HG03159 (cell line): ENCODE measurements around the gene FAM110A.
"Not testable (repeated sequence)": the region's sequence is repeated elsewhere in the genome, so short reads cannot be mapped to it uniquely, and the experiment has no call there.

Experiments used
- ATAC-seq: cut with Tn5 transposase; IDR thresholded peaks from one replicate; pipeline ENCODE4 v1.9.1; 2021; ENCODE audit warnings: mild to moderate bottlenecking, moderate library complexity; ENCODE audit not compliant: unreplicated experiment

FAM110A gene

DNA sequence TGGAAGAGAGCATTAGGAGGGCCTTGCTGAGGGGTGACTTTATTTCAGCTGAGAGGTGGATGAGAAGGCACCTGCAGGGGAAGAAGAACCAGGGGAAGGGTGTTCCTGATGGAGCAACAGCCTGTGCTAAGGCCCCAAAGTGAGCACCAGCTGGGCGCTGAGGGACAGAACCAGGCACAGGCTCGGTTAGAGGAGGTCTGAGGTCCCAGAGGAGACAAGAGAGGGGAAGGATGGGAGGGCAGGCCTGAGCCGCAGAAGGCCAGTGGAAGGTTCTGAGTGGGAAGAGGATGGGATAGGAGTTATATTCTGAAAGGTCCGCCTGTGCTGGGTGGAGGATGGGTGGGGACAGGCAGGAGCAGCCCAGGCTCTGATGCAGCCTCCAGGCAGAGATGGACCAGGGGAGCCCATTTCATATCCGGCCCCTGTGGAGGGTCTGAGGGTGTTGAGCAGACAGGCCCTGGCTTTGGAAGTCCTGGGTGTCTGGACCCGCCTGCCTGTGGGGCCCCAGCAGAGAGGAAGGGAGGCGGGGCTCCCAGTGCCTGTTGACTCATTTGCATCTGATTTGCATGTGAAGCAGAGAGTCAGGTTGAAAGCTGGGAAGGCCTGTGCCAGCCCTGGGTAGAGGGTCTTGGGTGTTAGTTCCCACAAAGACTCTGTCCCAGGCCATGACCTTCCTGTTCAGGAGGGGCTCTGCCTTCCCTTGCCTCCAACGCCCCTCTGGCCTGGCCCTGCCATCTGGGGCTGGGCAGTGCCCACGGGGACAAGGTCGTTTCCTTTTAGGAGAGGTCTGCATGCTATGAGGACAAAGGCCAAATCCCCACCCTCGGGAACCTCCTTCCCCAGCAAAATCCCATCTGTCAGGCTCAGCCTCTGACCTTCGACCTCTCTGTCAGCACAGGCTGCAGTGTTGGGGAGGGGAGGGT, 10.6 kb upstream of the FAM110A start:
- no peak for ATAC-seq

DNA sequence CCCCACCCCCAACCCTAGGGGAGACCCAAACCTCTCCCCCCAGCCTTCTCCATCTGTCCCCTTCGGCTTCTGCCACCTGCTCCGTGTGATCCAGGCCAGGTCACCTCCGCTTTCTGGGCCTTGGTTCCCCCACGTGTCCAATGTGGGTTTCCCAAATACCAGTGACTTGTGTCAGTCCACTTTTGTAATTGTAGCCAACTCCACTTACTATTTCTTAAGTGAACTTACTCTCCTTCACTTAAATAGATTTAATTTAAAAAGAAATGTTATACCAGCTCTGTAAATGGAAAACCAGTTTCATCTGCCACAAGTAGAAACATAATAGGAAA, 10.0 kb upstream of the FAM110A start:
- no peak for ATAC-seq

DNA sequence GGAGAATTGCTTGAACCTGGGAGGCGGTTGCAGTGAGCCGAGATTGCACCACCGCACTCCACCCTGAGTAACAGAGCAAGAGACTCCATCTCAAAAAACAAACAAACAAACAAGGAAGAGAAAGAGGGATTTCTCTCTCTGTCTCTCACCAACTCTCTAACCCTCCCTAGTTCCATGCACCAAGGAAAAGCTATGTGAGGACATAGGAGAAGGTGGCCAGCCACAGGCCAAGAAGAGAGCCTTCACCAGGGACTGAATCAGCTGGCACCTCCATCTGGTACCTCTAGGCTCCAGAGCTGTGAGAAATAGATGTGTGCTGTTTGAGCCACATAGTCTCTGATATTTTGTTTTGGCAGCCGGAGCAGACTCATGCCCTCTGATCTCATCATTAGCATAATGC, 9.0 kb upstream of the FAM110A start:
- no peak for ATAC-seq

GRCh38 chr20:824916-825315, 8.6 kb upstream of the FAM110A start:
- no peak for ATAC-seq

- no peak for ATAC-seq
Measured at GRCh38 chr20:825710-826421, 7.6 kb upstream of the FAM110A start.

DNA sequence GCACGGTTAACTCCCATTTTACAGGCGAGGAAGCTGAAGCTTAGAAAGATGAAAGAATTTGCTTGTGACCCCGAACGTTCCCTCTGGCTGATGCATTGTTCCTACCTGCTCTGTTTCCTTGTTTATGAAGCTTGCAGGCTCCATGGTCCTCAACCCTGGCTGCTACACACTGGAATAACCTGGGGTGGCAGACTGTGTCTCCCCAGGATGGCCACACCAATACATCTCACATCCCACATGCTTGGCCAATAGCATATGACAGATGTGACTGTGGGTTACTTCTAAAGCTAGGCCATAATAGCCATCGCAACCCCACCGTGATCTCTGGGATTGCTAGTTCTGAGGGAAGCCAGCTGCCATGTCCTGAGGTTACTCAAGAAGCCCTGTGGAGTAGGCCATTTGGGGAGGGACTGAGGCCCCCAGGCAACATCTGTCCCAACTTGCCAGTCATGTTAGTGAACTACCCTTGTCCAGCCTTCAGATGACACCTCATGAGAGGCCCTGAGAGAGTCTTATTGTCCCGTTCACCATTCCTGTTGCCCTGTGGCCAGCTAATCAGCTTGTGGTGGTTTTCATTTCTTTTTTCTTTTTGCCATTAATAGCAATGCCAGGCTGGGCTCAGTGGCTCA, 6.7 kb upstream of the FAM110A start:
- ATAC-seq = no peak

GRCh38 chr20:827981-828380, 5.5 kb upstream of the FAM110A start:
- not testable (repeated sequence) for ATAC-seq

DNA sequence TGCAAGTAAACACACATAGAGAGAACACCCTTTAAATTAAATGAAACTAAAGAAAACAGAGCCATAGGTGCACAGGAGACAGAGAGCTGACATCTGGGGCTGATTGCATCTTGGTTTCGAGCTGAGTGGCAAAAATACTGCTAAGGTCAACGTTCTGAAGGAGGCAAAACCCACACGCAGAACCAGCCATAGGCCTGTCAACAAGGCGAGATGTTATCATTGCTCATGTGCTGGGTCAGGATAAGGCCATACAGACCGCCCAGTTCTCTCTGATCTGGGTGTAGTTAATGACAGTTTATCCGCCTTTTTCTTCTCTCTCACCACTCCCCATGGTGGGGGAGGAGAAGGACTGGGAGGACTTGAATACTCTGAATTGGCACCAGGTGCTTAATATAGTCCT, 4.5 kb upstream of the FAM110A start:
- no peak for ATAC-seq

GRCh38 chr20:829551-829950, 4.0 kb upstream of the FAM110A start:
- no peak for ATAC-seq

GRCh38 chr20:830011-830521, 3.4 kb upstream of the FAM110A start:
- ATAC-seq = no peak

- ATAC-seq = no peak
Measured at GRCh38 chr20:831251-831650, 2.3 kb upstream of the FAM110A start.

GRCh38 chr20:831956-832355, 1.6 kb upstream of the FAM110A start:
- ATAC-seq = no peak

DNA sequence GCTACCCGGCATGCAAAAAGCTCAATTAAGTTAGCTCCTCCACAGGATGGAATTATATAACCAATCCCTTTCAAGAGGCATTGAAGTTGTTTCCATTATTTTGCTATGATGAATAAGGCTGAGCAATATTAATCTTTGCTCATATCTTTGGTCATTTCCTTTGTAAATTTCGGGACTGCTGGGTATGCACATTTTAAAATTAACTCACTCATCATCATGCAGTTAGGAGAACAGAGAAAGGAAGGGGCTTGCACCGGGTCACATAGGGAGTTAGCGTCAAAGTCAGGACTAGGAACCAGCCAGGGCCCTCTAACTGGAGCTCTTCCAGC, 430 bp upstream of the FAM110A start:
- ATAC-seq = no peak

DNA sequence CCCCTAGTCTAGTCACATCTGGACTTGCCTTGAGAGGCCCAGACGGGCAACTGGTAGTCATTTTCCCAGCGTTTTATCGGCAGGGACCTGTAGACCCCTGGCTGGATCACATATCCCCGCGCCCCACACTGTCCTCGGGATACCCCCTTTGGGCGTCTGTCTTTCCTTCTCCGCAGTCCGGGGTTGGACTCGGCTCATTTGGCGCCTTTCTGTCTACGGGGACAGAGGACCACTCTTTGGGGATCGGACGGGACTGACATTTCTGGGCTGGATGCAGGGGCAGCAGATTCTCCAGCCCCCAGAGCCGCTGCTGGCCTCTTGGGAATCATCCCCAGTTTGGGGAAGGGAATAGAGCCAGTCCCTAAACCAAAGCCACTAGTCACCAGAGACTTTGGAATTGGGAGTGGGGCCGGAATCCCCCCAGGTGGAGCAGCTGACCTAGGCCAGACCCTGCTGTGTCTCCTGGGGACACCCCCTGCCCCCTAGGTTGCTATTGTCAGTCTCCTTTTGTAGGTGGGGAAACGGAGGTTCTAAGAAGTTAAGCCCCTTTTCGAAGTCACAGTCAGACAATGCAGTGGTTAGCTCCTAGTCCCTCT, 734 bp downstream of the FAM110A start:
- no peak for ATAC-seq

- no peak for ATAC-seq
Measured at GRCh38 chr20:835608-836045, 2.1 kb downstream of the FAM110A start.

GRCh38 chr20:836190-836589, 2.7 kb downstream of the FAM110A start:
- no peak for ATAC-seq

- no peak for ATAC-seq
Measured at GRCh38 chr20:839015-839414, 5.5 kb downstream of the FAM110A start.

GRCh38 chr20:839626-840025, 6.1 kb downstream of the FAM110A start:
- no peak for ATAC-seq

GRCh38 chr20:840503-840857, 7.0 kb downstream of the FAM110A start:
- ATAC-seq = no peak

DNA sequence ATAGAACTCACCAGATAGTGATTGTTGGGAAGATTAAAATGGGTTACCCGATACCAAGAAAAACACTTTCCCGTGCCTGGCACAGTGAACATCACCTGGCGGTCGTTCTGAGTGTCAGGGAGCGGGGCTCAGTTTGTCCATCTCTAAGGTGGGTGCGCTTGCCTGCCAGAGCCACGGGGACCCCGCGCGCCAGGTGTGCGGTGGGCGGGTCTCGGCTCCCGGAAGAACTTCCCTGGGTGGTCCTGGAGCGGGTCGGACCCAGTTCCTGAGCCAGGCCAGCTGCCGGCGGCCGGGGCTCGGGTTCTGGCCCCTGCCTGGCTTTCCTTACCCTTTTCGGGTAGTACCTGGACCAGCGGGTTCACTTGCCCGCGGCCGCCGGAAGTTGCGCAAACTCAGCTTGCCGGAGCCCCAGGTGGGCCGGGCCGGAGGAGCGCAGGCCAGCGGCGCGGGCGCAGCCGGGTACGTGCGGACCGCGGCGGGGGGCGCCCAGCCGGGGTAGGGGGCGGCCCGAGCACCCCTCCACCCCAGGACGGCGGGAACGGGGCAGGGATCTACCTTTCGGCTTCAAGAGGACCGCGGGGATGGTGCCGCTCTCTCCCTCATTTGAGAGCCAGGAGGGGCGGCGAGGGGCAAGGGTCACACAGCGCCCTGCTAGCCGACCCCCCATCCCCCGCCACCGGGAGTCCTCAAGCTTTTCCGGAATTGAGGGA, 7.5 kb downstream of the FAM110A start:
- ATAC-seq = no peak
